ENCODE measurements around the gene LRRC9.

DNA sequence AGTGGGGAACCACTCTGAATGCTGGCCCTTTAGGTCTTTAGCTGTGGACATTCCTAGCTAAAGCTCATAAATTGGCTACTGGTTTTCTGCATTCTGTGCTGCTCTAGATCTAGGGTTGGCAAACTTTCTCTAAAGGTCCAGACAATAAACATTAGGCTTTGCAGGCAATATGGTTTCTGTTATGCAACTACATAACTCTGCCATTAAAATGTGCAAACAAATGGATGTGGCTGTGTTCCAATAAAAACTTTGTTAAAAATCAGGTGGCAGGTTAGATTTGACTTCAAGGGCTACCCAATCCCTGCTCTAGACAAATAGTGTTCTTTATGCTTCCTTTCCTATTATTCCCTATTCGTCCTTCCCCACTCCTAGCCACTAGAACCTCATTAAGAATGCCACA lies 6.8 kb upstream of the LRRC9 start:
- TF ChIP-seq, protein P1, sequence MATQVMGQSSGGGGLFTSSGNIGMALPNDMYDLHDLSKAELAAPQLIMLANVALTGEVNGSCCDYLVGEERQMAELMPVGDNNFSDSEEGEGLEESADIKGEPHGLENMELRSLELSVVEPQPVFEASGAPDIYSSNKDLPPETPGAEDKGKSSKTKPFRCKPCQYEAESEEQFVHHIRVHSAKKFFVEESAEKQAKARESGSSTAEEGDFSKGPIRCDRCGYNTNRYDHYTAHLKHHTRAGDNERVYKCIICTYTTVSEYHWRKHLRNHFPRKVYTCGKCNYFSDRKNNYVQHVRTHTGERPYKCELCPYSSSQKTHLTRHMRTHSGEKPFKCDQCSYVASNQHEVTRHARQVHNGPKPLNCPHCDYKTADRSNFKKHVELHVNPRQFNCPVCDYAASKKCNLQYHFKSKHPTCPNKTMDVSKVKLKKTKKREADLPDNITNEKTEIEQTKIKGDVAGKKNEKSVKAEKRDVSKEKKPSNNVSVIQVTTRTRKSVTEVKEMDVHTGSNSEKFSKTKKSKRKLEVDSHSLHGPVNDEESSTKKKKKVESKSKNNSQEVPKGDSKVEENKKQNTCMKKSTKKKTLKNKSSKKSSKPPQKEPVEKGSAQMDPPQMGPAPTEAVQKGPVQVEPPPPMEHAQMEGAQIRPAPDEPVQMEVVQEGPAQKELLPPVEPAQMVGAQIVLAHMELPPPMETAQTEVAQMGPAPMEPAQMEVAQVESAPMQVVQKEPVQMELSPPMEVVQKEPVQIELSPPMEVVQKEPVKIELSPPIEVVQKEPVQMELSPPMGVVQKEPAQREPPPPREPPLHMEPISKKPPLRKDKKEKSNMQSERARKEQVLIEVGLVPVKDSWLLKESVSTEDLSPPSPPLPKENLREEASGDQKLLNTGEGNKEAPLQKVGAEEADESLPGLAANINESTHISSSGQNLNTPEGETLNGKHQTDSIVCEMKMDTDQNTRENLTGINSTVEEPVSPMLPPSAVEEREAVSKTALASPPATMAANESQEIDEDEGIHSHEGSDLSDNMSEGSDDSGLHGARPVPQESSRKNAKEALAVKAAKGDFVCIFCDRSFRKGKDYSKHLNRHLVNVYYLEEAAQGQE (IDR thresholded peaks at IDR 0.05; ENCODE audit: insufficient read depth in 1 of 2, low read depth in 2 of 2, low read length in 2 of 2): no peak
- TF ChIP-seq POLR2AphosphoS5 (IDR thresholded peaks at IDR 0.05; ENCODE audit: low read depth, low read length): no peak
- TF ChIP-seq TAF1 (IDR thresholded peaks at IDR 0.05; ENCODE audit: borderline replicate concordance, insufficient read depth, low read length): no peak
